PC-3 (cell line): ENCODE measurements around the gene CPLX3. TPM values are rescaled to one million over a fixed set of nuclear protein-coding genes. Genes with fewer than 3 reads are reported as not detected.
A peak's percentile ranks its signal among the peaks of the same experiment; 100 is the strongest.

Experiments used
- ATAC-seq: fragments of 200-7000 bp; cut with Tn5 transposase; 2 replicates; pipeline ENCODE4 v1.9.1; 2020; ENCODE audit warnings: mild to moderate bottlenecking, moderate library complexity
- Bru-seq: library from RNA; stranded (reverse); fragments of 400-500 nt; gene quantifications from one replicate; lab custom pipeline; 2021; lab: Mats Ljungman, UMichigan
- BruChase-seq, 2 experiments: library from RNA; stranded (reverse); fragments of 400-500 nt; gene quantifications; one replicate each; lab custom pipeline; 2021; lab: Mats Ljungman, UMichigan
- BruUV-seq: library from RNA; stranded (reverse); fragments of 400-500 nt; replicated peaks from 2 replicates; lab custom pipeline; 2021; lab: Mats Ljungman, UMichigan
- CTCF ChIA-PET: fragments of 300-600 bp; sonication (Branson Sonifier 250); formaldehyde crosslinking; loops from one replicate; lab custom pipeline; 2022; ENCODE audit warnings: antibody characterized with exemption; lab: Charles Lee
- POLR2A ChIA-PET: fragments of 300-600 bp; sonication (Branson Sonifier 250); formaldehyde crosslinking; loops from one replicate; lab custom pipeline; 2022; ENCODE audit warnings: antibody characterized with exemption; ENCODE audit not compliant: unreplicated experiment; lab: Charles Lee
- DNase-seq: peaks from one replicate; pipeline ENCODE4 v3.0.0-alpha.2; 2015
- H2AFZ ChIP-seq: fragments of 300-600 bp; sonication (generic); 2 replicates; pipeline ENCODE4 v1.6.0; 2016; ENCODE audit warnings: antibody characterized with exemption, low read length
- H3F3A ChIP-seq: fragments of 300-600 bp; sonication (generic); one replicate; pipeline ENCODE4 v1.6.0; 2017; ENCODE audit warnings: antibody characterized with exemption, low read length, control low read depth, mild to moderate bottlenecking; ENCODE audit not compliant: unreplicated experiment
- H3K27ac ChIP-seq: fragments of 300-600 bp; sonication (generic); 2 replicates; pipeline ENCODE4 v1.5.1; 2016; ENCODE audit warnings: mild to moderate bottlenecking, low read length
- H3K27me3 ChIP-seq: fragments of 300-600 bp; sonication (generic); 2 replicates; pipeline ENCODE4 v1.6.1; 2016; ENCODE audit warnings: low read length, mixed read lengths
- H3K36me3 ChIP-seq: fragments of 300-600 bp; sonication (generic); 2 replicates; pipeline ENCODE4 v1.6.1; 2016; ENCODE audit warnings: low read depth, mixed run types, low read length, mixed read lengths
- H3K4me1 ChIP-seq: fragments of 300-600 bp; sonication (generic); 2 replicates; pipeline ENCODE4 v1.5.1; 2016; ENCODE audit warnings: low read length; ENCODE audit not compliant: insufficient read depth
- H3K4me2 ChIP-seq: fragments of 300-600 bp; sonication (generic); 2 replicates; pipeline ENCODE4 v1.6.0; 2016; ENCODE audit warnings: low read length
- H3K4me3 ChIP-seq: fragments of 300-600 bp; sonication (generic); 2 replicates; pipeline ENCODE4 v1.5.1; 2016; ENCODE audit warnings: mild to moderate bottlenecking, low read length, mixed read lengths
- H3K79me2 ChIP-seq: fragments of 300-600 bp; sonication (generic); 2 replicates; pipeline ENCODE4 v1.6.1; 2017; ENCODE audit warnings: low read length, mixed read lengths
- H3K9ac ChIP-seq: fragments of 300-600 bp; sonication (generic); 2 replicates; pipeline ENCODE4 v1.6.0; 2016; ENCODE audit warnings: mild to moderate bottlenecking, low read length
- H3K9me2 ChIP-seq: fragments of 300-600 bp; sonication (generic); replicated peaks from 2 replicates; pipeline ENCODE4 v1.6.1; 2016; ENCODE audit warnings: mixed run types, low read length, mixed read lengths
- H3K9me3 ChIP-seq: fragments of 300-600 bp; sonication (generic); 2 replicates; pipeline ENCODE4 v1.6.1; 2016; ENCODE audit warnings: low read length, mixed read lengths
- H4K20me1 ChIP-seq: fragments of 300-600 bp; sonication (generic); 2 replicates; pipeline ENCODE4 v1.6.1; 2016; ENCODE audit warnings: low read length, mixed read lengths
- EZH2 ChIP-seq: fragments of 300-600 bp; sonication (generic); IDR thresholded peaks from one replicate; pipeline ENCODE4 v1.6.1; 2017; ENCODE audit warnings: antibody characterized with exemption, mild to moderate bottlenecking, low read length; ENCODE audit not compliant: unreplicated experiment
- EZH2phosphoT487 ChIP-seq: fragments of 300-600 bp; sonication (generic); IDR thresholded peaks from 2 replicates; pipeline ENCODE4 v1.6.1; 2018; ENCODE audit warnings: mild to moderate bottlenecking, antibody characterized with exemption, low read length, borderline replicate concordance
- intact Hi-C: fragments of 100-400 bp; cut with micrococcal nuclease; formaldehyde crosslinking; loops from 2 replicates; pipeline ENCODE4 v1.9.0; 2023
- long read RNA-seq: library from polyadenylated mRNA; unstranded; transcript quantifications from one replicate; pipeline ENCODE4 v2.0.0, GENCODE V29; 2021; ENCODE audit not compliant: unreplicated experiment
- total RNA-seq: library from RNA; depleted of rRNA; stranded (reverse); fragments of >200 nt; gene quantifications from 2 replicates; pipeline ENCODE4 v1.2.3, GENCODE V29; 2014; rRNA removed
- TF ChIP-seq, protein P1 (sequence below): fragments of 300-600 bp; sonication (generic); conservative IDR thresholded peaks from 2 replicates; pipeline ENCODE4 v1.5.1; 2017; ENCODE audit warnings: antibody characterized with exemption, low read depth, mild to moderate bottlenecking, low read length

Gene CPLX3, protein sequence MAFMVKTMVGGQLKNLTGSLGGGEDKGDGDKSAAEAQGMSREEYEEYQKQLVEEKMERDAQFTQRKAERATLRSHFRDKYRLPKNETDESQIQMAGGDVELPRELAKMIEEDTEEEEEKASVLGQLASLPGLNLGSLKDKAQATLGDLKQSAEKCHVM
- not detected in 2 replicates for total RNA-seq
- Bru-seq, nascent RNA = not detected
- percentile 36 among the genes with signal in this experiment for BruChase-seq, experiment 1, labeled RNA remaining after a 6-hour chase
- not detected for BruChase-seq, experiment 2, labeled RNA remaining after a 2-hour chase
- long read RNA-seq = 0 reads

DNA sequence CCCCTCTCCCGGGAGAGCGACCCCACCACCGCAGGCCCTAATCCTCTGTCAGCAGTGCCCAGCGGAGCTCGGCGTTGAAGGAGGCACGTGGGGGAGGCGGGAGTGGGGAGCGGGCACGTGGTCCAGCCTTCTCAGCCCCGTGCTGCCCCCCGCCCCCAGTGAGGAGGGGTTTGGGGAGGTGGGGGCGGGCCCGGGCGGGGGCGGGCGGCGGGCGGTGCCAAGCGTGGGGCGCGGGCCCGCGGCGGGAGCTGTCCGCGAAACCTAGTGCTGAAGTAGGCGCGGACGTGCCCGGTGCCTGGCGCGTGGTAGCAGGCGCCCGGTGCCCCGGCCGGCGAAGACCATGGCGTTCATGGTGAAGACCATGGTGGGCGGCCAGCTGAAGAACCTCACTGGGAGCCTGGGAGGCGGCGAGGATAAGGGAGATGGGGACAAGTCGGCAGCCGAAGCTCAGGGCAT, at the start of gene CPLX3:
Gene CPLX3, plus strand, starts transcription at position 264 of the 456 bp plus-strand sequence. Its CDS starts 77 bp downstream, at position 341.
- no TSS peak for BruUV-seq
- no peaks in the 10 kb centered on the region for H3K27me3 ChIP-seq
- no peak within 1 kb of the TSS for H3K9ac ChIP-seq
- H3K4me1 ChIP-seq = peaks cover 20% of the 10 kb centered on the region
- H3K4me3 ChIP-seq = no peak within 1 kb of the TSS
- no peaks in the 10 kb centered on the region for H4K20me1 ChIP-seq
- TF ChIP-seq, protein P1, sequence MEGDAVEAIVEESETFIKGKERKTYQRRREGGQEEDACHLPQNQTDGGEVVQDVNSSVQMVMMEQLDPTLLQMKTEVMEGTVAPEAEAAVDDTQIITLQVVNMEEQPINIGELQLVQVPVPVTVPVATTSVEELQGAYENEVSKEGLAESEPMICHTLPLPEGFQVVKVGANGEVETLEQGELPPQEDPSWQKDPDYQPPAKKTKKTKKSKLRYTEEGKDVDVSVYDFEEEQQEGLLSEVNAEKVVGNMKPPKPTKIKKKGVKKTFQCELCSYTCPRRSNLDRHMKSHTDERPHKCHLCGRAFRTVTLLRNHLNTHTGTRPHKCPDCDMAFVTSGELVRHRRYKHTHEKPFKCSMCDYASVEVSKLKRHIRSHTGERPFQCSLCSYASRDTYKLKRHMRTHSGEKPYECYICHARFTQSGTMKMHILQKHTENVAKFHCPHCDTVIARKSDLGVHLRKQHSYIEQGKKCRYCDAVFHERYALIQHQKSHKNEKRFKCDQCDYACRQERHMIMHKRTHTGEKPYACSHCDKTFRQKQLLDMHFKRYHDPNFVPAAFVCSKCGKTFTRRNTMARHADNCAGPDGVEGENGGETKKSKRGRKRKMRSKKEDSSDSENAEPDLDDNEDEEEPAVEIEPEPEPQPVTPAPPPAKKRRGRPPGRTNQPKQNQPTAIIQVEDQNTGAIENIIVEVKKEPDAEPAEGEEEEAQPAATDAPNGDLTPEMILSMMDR = no peak
- TF ChIP-seq EZH2phosphoT487 = no peak
- no peak for TF ChIP-seq EZH2
- no peak within 1 kb of the TSS for H3K27ac ChIP-seq
- H3K4me2 ChIP-seq = no peak within 1 kb of the TSS
- no peak for ATAC-seq
- intact Hi-C loops = no loop called here
- H3K9me2 ChIP-seq = no peaks in the 10 kb centered on the region
- no peaks in the 10 kb centered on the region for H3K9me3 ChIP-seq
- POLR2A ChIA-PET = no interaction called here
- DNase-seq = no peak
- H3K36me3 ChIP-seq = no peaks in the 10 kb centered on the region
- H2AFZ ChIP-seq = no peak within 1 kb of the TSS
- CTCF ChIA-PET = no interaction called here
- H3F3A ChIP-seq = no peaks in the 10 kb centered on the region
- no peaks in the 10 kb centered on the region for H3K79me2 ChIP-seq

DNA sequence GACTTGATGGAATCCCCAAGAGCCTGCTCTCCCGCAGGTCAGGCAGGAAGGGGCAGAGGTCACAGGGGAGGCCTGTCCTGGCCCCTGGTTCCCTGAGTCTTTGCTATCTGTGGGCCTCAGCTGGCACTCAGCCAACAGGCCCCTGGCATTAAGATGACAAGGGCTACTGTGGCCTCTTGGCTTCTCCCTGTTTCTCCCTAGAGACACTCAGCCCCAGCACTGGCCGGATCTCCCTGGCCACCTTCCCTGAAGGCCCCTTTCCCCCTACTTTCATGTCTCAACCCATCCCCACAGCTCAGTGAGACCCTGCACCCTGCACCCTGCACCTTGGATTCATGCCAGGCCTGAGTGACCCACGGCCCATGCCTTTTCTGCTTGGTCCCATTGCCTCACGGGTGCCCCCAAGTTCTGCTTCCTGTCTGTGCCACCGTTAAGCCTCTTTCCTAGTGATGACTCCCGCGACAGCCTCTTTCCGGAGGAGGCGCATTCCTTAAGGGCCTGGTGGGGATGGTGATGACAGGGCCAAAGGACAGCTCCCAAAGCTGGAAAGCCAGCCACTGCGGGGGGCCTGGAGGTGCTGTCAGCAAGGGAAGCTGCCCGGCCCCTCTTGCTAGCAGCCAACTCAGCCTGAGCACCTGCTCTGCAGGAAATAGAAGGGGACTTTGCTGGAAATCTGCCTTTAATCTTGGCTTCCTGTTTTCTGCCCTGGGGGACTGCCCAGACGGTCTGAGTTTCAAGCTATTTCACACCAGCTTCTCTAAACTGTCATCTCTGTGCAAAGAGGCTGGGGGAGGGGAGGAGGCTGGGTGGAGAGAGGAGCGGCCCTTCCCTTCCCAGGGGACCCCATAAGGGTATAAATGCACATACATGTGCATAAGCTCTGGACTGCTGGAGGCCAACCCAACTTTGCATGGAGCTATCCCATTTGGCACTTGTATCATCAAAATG, 49.3 kb upstream of the CPLX3 start:
- Histone ChIP-seq H3K27me3 (no peaks in the 10 kb centered on the region), H3K4me3 (no peak overlapping the region), H3K9me2 (no peaks in the 10 kb centered on the region), H3K79me2 (no peaks in the 10 kb centered on the region), H3K36me3 (no peaks in the 10 kb centered on the region), H3K27ac (no peak overlapping the region), H3K9me3 (no peaks in the 10 kb centered on the region), H3F3A (no peaks in the 10 kb centered on the region), H4K20me1 (no peaks in the 10 kb centered on the region), H3K4me1 (peaks cover 6% of the 10 kb centered on the region), H2AFZ (no peak overlapping the region), H3K4me2 (no peak overlapping the region), H3K9ac (no peak overlapping the region)
- no TSS peak for BruUV-seq
- ChIA-PET CTCF (no interaction called here), POLR2A (no interaction called here)
- TF ChIP-seq, protein P1 = no peak
- no peak for TF ChIP-seq EZH2
- DNase-seq (no peak), ATAC-seq (no peak)
- intact Hi-C loops = no loop called here
